Thymus (tissue), 2 donors: ENCODE measurements around the gene CNGA2. TPM values are rescaled to one million over a fixed set of nuclear protein-coding genes. Genes with fewer than 3 reads are reported as not detected.

ENCODE experiments used
- polyA plus RNA-seq: library from polyadenylated mRNA; stranded (reverse); fragments of 200-250 nt; gene quantifications from one replicate; pipeline ENCODE4 v1.2.3, GENCODE V29; 2013
- total RNA-seq: library from RNA; stranded (reverse); fragments of 120-200 nt; gene quantifications from one replicate; pipeline ENCODE4 v1.2.4, GENCODE V29; 2013
- donor health status: healthy.

The CNGA2 gene
- total and polyA plus RNA-seq, 2 donors, result 0.02 to 0.09 TPM

Other genes starting within 250 kb of the CNGA2 start
- 0.05 TPM for gene PASD1, start 171.1 kb upstream of the CNGA2 start, total RNA-seq
- 0.02 TPM for gene PASD1, start 171.1 kb upstream of the CNGA2 start, polyA plus RNA-seq
- gene PRRG3, start 39.3 kb upstream of the CNGA2 start, total RNA-seq, result 1.3 TPM
- 0.87 TPM for gene PRRG3, start 39.3 kb upstream of the CNGA2 start, polyA plus RNA-seq
- 5.5 TPM for gene FATE1, start 18.7 kb upstream of the CNGA2 start, total RNA-seq
- gene FATE1, start 18.7 kb upstream of the CNGA2 start, polyA plus RNA-seq, result 5.0 TPM
- gene MAGEA4, start 178.1 kb downstream of the CNGA2 start, total RNA-seq, result not detected
- gene MAGEA4, start 178.1 kb downstream of the CNGA2 start, polyA plus RNA-seq, result not detected
- 2.9 TPM for gene GABRE, start 239.9 kb downstream of the CNGA2 start, total RNA-seq
- 13.4 TPM for gene GABRE, start 239.9 kb downstream of the CNGA2 start, polyA plus RNA-seq